NB4 (cell line): ENCODE data around the gene RFPL1.

Experiments
- POLR2A ChIP-seq: IDR thresholded peaks from 2 replicates; pipeline ENCODE4 v1.6.1; 2011; ENCODE audit warnings: mild to moderate bottlenecking; ENCODE audit not compliant: insufficient read length; ENCODE audit errors: extremely low read depth
- TF ChIP-seq, protein P1 (sequence below): IDR thresholded peaks from one replicate; pipeline ENCODE4 v1.5.1; 2012; ENCODE audit warnings: low read depth, low read length

DNA sequence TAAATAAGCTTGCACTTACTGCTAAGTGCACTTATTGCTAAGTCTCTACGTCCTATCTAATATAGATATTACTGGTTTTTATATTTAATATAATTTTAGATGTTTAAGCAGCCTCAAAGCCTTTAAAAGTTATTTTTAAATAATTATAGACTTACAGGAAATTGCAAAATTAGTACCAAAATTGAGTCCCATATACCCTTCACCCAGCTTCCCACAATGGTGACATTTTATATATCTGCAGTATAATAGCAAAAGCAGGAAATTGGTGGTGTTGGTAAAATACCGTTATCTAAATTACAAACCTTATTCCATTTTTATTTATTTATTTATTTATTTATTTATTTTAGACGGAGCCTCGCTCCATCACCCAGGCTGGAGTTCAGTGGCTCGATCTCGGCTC is 48.1 kb upstream of the RFPL1 start:
- TF ChIP-seq, protein P1, sequence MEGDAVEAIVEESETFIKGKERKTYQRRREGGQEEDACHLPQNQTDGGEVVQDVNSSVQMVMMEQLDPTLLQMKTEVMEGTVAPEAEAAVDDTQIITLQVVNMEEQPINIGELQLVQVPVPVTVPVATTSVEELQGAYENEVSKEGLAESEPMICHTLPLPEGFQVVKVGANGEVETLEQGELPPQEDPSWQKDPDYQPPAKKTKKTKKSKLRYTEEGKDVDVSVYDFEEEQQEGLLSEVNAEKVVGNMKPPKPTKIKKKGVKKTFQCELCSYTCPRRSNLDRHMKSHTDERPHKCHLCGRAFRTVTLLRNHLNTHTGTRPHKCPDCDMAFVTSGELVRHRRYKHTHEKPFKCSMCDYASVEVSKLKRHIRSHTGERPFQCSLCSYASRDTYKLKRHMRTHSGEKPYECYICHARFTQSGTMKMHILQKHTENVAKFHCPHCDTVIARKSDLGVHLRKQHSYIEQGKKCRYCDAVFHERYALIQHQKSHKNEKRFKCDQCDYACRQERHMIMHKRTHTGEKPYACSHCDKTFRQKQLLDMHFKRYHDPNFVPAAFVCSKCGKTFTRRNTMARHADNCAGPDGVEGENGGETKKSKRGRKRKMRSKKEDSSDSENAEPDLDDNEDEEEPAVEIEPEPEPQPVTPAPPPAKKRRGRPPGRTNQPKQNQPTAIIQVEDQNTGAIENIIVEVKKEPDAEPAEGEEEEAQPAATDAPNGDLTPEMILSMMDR = no peak
- no peak for TF ChIP-seq POLR2A
